ENCODE data around the gene BORCS8.

Gene BORCS8

GRCh38 chr19:19230999-19231398 lies 39.0 kb upstream of the BORCS8 start:
- no peak for ATAC-seq
- TF ChIP-seq SNAI2 (CRISPR knock-in tag; IDR thresholded peaks at IDR 0.05): no peak
- no peak for TF ChIP-seq ZNF8 (CRISPR knock-in tag; IDR thresholded peaks at IDR 0.05)
- TF ChIP-seq CSRNP3 (CRISPR knock-in tag; IDR thresholded peaks at IDR 0.05): no peak
- no peak for TF ChIP-seq ESRRG (CRISPR knock-in tag; IDR thresholded peaks at IDR 0.05)
- TF ChIP-seq RARB (CRISPR knock-in tag; IDR thresholded peaks at IDR 0.05): no peak
- TF ChIP-seq, protein P1, sequence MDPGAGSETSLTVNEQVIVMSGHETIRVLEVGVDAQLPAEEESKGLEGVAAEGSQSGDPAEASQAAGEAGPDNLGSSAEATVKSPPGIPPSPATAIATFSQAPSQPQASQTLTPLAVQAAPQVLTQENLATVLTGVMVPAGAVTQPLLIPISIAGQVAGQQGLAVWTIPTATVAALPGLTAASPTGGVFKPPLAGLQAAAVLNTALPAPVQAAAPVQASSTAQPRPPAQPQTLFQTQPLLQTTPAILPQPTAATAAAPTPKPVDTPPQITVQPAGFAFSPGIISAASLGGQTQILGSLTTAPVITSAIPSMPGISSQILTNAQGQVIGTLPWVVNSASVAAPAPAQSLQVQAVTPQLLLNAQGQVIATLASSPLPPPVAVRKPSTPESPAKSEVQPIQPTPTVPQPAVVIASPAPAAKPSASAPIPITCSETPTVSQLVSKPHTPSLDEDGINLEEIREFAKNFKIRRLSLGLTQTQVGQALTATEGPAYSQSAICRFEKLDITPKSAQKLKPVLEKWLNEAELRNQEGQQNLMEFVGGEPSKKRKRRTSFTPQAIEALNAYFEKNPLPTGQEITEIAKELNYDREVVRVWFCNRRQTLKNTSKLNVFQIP (CRISPR knock-in tag; IDR thresholded peaks at IDR 0.05; ENCODE audit: borderline replicate concordance, low read depth): no peak
- TF ChIP-seq ARNTL (CRISPR knock-in tag; IDR thresholded peaks at IDR 0.05; ENCODE audit: borderline replicate concordance, low read depth): no peak
- TF ChIP-seq CREB5 (CRISPR knock-in tag; IDR thresholded peaks at IDR 0.05; ENCODE audit: low read depth): no peak
- TF ChIP-seq, protein P2, sequence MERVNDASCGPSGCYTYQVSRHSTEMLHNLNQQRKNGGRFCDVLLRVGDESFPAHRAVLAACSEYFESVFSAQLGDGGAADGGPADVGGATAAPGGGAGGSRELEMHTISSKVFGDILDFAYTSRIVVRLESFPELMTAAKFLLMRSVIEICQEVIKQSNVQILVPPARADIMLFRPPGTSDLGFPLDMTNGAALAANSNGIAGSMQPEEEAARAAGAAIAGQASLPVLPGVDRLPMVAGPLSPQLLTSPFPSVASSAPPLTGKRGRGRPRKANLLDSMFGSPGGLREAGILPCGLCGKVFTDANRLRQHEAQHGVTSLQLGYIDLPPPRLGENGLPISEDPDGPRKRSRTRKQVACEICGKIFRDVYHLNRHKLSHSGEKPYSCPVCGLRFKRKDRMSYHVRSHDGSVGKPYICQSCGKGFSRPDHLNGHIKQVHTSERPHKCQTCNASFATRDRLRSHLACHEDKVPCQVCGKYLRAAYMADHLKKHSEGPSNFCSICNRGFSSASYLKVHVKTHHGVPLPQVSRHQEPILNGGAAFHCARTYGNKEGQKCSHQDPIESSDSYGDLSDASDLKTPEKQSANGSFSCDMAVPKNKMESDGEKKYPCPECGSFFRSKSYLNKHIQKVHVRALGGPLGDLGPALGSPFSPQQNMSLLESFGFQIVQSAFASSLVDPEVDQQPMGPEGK (CRISPR knock-in tag; IDR thresholded peaks at IDR 0.05; ENCODE audit: borderline replicate concordance): no peak
- TF ChIP-seq ZC3H10 (CRISPR knock-in tag; IDR thresholded peaks at IDR 0.05): no peak
- TF ChIP-seq PPARA (CRISPR knock-in tag; IDR thresholded peaks at IDR 0.05; ENCODE audit: borderline replicate concordance): no peak
- no peak for TF ChIP-seq GLIS3 (CRISPR knock-in tag; IDR thresholded peaks at IDR 0.05)
- TF ChIP-seq CSDC2 (CRISPR knock-in tag; IDR thresholded peaks at IDR 0.05): no peak
- TF ChIP-seq TSHZ2 (CRISPR knock-in tag; IDR thresholded peaks at IDR 0.05): no peak
- TF ChIP-seq ZFP3 (CRISPR knock-in tag; IDR thresholded peaks at IDR 0.05): no peak
- no peak for TF ChIP-seq ZFP30 (CRISPR knock-in tag; IDR thresholded peaks at IDR 0.05)
- no peak for TF ChIP-seq OSR1 (CRISPR knock-in tag; IDR thresholded peaks at IDR 0.05)
- no peak for TF ChIP-seq ZNF565 (CRISPR knock-in tag; conservative IDR thresholded peaks at IDR 0.05; ENCODE audit: low read depth)

- TF ChIP-seq RARB (CRISPR knock-in tag; IDR thresholded peaks at IDR 0.05): no peak
- TF ChIP-seq TSHZ2 (CRISPR knock-in tag; IDR thresholded peaks at IDR 0.05): no peak
- no peak for TF ChIP-seq ZFP3 (CRISPR knock-in tag; IDR thresholded peaks at IDR 0.05)
- TF ChIP-seq CREB5 (CRISPR knock-in tag; IDR thresholded peaks at IDR 0.05; ENCODE audit: low read depth): no peak
- TF ChIP-seq, protein P1 (CRISPR knock-in tag; IDR thresholded peaks at IDR 0.05; ENCODE audit: borderline replicate concordance, low read depth): no peak
- no peak for TF ChIP-seq ZFP30 (CRISPR knock-in tag; IDR thresholded peaks at IDR 0.05)
- TF ChIP-seq OSR1 (CRISPR knock-in tag; IDR thresholded peaks at IDR 0.05): no peak
- no peak for TF ChIP-seq ZNF70 (CRISPR knock-in tag; IDR thresholded peaks at IDR 0.05)
- TF ChIP-seq GLIS3 (CRISPR knock-in tag; IDR thresholded peaks at IDR 0.05): no peak
- TF ChIP-seq TCF4 (CRISPR knock-in tag; IDR thresholded peaks at IDR 0.05; ENCODE audit: borderline replicate concordance): no peak
- no peak for TF ChIP-seq CSDC2 (CRISPR knock-in tag; IDR thresholded peaks at IDR 0.05)
- ATAC-seq: no peak
These were observed 37.7 kb upstream of the BORCS8 start for GRCh38 chr19:19229701-19230100.
